Skin of body (tissue), 2 donors: Measurements from ENCODE around the gene NCOA3. TPM values are rescaled to one million over a fixed set of nuclear protein-coding genes. Genes with fewer than 3 reads are reported as not detected.
"Not testable (repeated sequence)": the region's sequence is repeated elsewhere in the genome, so short reads cannot be mapped to it uniquely, and the experiment has no call there.

Experiments
- DNase-seq: peaks from one replicate; lab custom pipeline; 2025; lab: John Stamatoyannopoulos, UW
- total RNA-seq: library from RNA; depleted of rRNA; stranded (reverse); fragments of >200 nt; gene quantifications from one replicate; pipeline ENCODE4 v1.2.3, GENCODE V29; 2014

Gene NCOA3
- total RNA-seq, 1 donor from 2014 or later: 29.1 TPM

GRCh38 chr20:47535994-47536393 lies 34.3 kb downstream of the NCOA3 start:
- no peak for DNase-seq

GRCh38 chr20:47540443-47541354 lies 39.0 kb downstream of the NCOA3 start:
- no peak for DNase-seq

- DNase-seq: no peak
Observed at GRCh38 chr20:47541355-47541922, 39.8 kb downstream of the NCOA3 start.

- DNase-seq: no peak
Observed at GRCh38 chr20:47543006-47543431, 41.3 kb downstream of the NCOA3 start.

- no peak for DNase-seq
Observed at GRCh38 chr20:47544240-47544639, 42.6 kb downstream of the NCOA3 start.

- DNase-seq: peak; percentile 49
Observed at GRCh38 chr20:47544852-47545251, 43.2 kb downstream of the NCOA3 start.

- no peak for DNase-seq
Observed at GRCh38 chr20:47545499-47545898, 43.8 kb downstream of the NCOA3 start.

- no peak for DNase-seq
Observed at GRCh38 chr20:47546184-47547033, 44.7 kb downstream of the NCOA3 start.

- DNase-seq: no peak
Observed at GRCh38 chr20:47547034-47547387, 45.3 kb downstream of the NCOA3 start.

GRCh38 chr20:47549671-47550070 lies 48.0 kb downstream of the NCOA3 start:
- DNase-seq: no peak

GRCh38 chr20:47551222-47551621 lies 49.5 kb downstream of the NCOA3 start:
- no peak for DNase-seq

GRCh38 chr20:47551841-47552240 lies 50.2 kb downstream of the NCOA3 start:
- no peak for DNase-seq

- no peak for DNase-seq
Observed at GRCh38 chr20:47552996-47553395, 51.3 kb downstream of the NCOA3 start.

- DNase-seq: not testable (repeated sequence)
Observed at GRCh38 chr20:47553594-47554235, 52.0 kb downstream of the NCOA3 start.

GRCh38 chr20:47554283-47554682 lies 52.6 kb downstream of the NCOA3 start:
- DNase-seq: not testable (repeated sequence)

GRCh38 chr20:47557218-47557617 lies 55.5 kb downstream of the NCOA3 start:
- no peak for DNase-seq

GRCh38 chr20:47557791-47558190 lies 56.1 kb downstream of the NCOA3 start:
- DNase-seq: no peak

GRCh38 chr20:47558295-47559066 lies 56.8 kb downstream of the NCOA3 start:
- peak; percentile 85 for DNase-seq

- DNase-seq: no peak
Observed at GRCh38 chr20:47559141-47559540, 57.5 kb downstream of the NCOA3 start.

GRCh38 chr20:47561180-47561579 lies 59.5 kb downstream of the NCOA3 start:
- no peak for DNase-seq
